ENCODE measurements around the gene CD164L2.

The CD164L2 gene

GRCh38 chr1:27335506-27336422, 47.4 kb downstream of the CD164L2 start:
- H3K4me1 ChIP-seq = no peaks in the 10 kb centered on the region
- H3K27ac ChIP-seq = no peak overlapping the region
- TF ChIP-seq CTCF (IDR thresholded peaks at IDR 0.05) = no peak
- no peak overlapping the region for H2AFZ ChIP-seq
- peaks cover 2% of the 10 kb centered on the region for H3K79me2 ChIP-seq
- H3K36me3 ChIP-seq (ENCODE audit: control insufficient read depth, insufficient read depth, low read length) = no peaks in the 10 kb centered on the region
- no peak overlapping the region for H3K9ac ChIP-seq
- no peaks in the 10 kb centered on the region for H3K9me3 ChIP-seq (ENCODE audit: control insufficient read depth, low read length)
- H3K4me3 ChIP-seq (ENCODE audit: low read depth, low read length) = no peak overlapping the region
- no peaks in the 10 kb centered on the region for H3K27me3 ChIP-seq (ENCODE audit: control insufficient read depth, insufficient read depth, low read length)
- no peak overlapping the region for H3K4me2 ChIP-seq (ENCODE audit: low read length)

- Histone ChIP-seq H3K27me3 (ENCODE audit: control insufficient read depth, insufficient read depth, low read length) (no peaks in the 10 kb centered on the region), H3K79me2 (peaks cover 7% of the 10 kb centered on the region), H3K36me3 (ENCODE audit: control insufficient read depth, insufficient read depth, low read length) (no peaks in the 10 kb centered on the region)
These were observed 49.3 kb downstream of the CD164L2 start for GRCh38 chr1:27333717-27334279.

GRCh38 chr1:27332536-27333281, 50.4 kb downstream of the CD164L2 start:
- no peak overlapping the region for H3K27ac ChIP-seq

More at GRCh38 chr1:27333717-27334279, 49.3 kb downstream of the CD164L2 start:
- no peaks in the 10 kb centered on the region for H3K9me3 ChIP-seq (ENCODE audit: control insufficient read depth, low read length)
- no peaks in the 10 kb centered on the region for H3K4me1 ChIP-seq
- no peak overlapping the region for H3K9ac ChIP-seq
- no peak for TF ChIP-seq CTCF (IDR thresholded peaks at IDR 0.05)
- H3K4me2 ChIP-seq (ENCODE audit: low read length) = no peak overlapping the region
- H2AFZ ChIP-seq = no peak overlapping the region
- no peak overlapping the region for H3K4me3 ChIP-seq (ENCODE audit: low read depth, low read length)
- H3K27ac ChIP-seq = no peak overlapping the region

GRCh38 chr1:27331922-27332321, 51.2 kb downstream of the CD164L2 start:
- H3K79me2 ChIP-seq = peaks cover 9% of the 10 kb centered on the region
- H3K36me3 ChIP-seq (ENCODE audit: control insufficient read depth, insufficient read depth, low read length) = no peaks in the 10 kb centered on the region
- H3K27me3 ChIP-seq (ENCODE audit: control insufficient read depth, insufficient read depth, low read length) = no peaks in the 10 kb centered on the region
- no peak overlapping the region for H3K4me3 ChIP-seq (ENCODE audit: low read depth, low read length)
- H3K4me2 ChIP-seq (ENCODE audit: low read length) = no peak overlapping the region
- TF ChIP-seq CTCF (IDR thresholded peaks at IDR 0.05) = no peak
- no peak overlapping the region for H3K9ac ChIP-seq
- H3K9me3 ChIP-seq (ENCODE audit: control insufficient read depth, low read length) = no peaks in the 10 kb centered on the region
- no peak overlapping the region for H3K27ac ChIP-seq
- no peak overlapping the region for H2AFZ ChIP-seq
- H3K4me1 ChIP-seq = no peaks in the 10 kb centered on the region

More at GRCh38 chr1:27332536-27333281, 50.4 kb downstream of the CD164L2 start:
- Histone ChIP-seq H2AFZ (no peak overlapping the region), H3K36me3 (ENCODE audit: control insufficient read depth, insufficient read depth, low read length) (no peaks in the 10 kb centered on the region), H3K79me2 (peaks cover 9% of the 10 kb centered on the region), H3K9me3 (ENCODE audit: control insufficient read depth, low read length) (no peaks in the 10 kb centered on the region), H3K9ac (no peak overlapping the region), H3K27me3 (ENCODE audit: control insufficient read depth, insufficient read depth, low read length) (no peaks in the 10 kb centered on the region), H3K4me3 (ENCODE audit: low read depth, low read length) (no peak overlapping the region), H3K4me1 (no peaks in the 10 kb centered on the region), H3K4me2 (ENCODE audit: low read length) (no peak overlapping the region)
- TF ChIP-seq CTCF (IDR thresholded peaks at IDR 0.05) = peak; percentile 51
